HUDEP-2 (cell line): Measurements from ENCODE around the gene ARMC10.
A peak's percentile ranks its signal among the peaks of the same experiment; 100 is the strongest.
"Not testable (repeated sequence)": the region's sequence is repeated elsewhere in the genome, so short reads cannot be mapped to it uniquely, and the experiment has no call there.

Experiments
- DNase-seq, 76 experiments: peaks; one replicate each; lab custom pipeline; 2025; ENCODE audit not compliant: unreplicated experiment in 76 of 76; lab: John Stamatoyannopoulos, UW

The ARMC10 gene

GRCh38 chr7:103074519-103075336 is at the start of gene ARMC10, which contains the start of gene FBXL13:
Gene ARMC10 (plus strand): TSS chr7:103075140. CDS start chr7:103075273, 133 bp downstream.
Gene FBXL13 (minus strand): TSS chr7:103074796.
- peak in 74 of 76 experiments; percentile 41 to 97 (median 88) for DNase-seq

- peak in 31 of 76 experiments; percentile 0 to 71 (median 33) for DNase-seq
Measured at GRCh38 chr7:103025341-103025740, 49.6 kb upstream of the ARMC10 start.

- DNase-seq: no peak
Measured at GRCh38 chr7:103031024-103031423, 43.9 kb upstream of the ARMC10 start.

GRCh38 chr7:103031781-103032180 is 43.2 kb upstream of the ARMC10 start:
- no peak for DNase-seq

- not testable (repeated sequence) for DNase-seq
Measured at GRCh38 chr7:103034318-103034717, 40.6 kb upstream of the ARMC10 start.

GRCh38 chr7:103037476-103037822 is 37.5 kb upstream of the ARMC10 start:
- no peak for DNase-seq

GRCh38 chr7:103037823-103038739 is 36.9 kb upstream of the ARMC10 start:
- peak in 1 of 76 experiments; percentile 3 for DNase-seq

GRCh38 chr7:103041815-103042214 is 33.1 kb upstream of the ARMC10 start:
- not testable (repeated sequence) for DNase-seq

GRCh38 chr7:103048833-103049232 is 26.1 kb upstream of the ARMC10 start:
- no peak for DNase-seq

- no peak for DNase-seq
Measured at GRCh38 chr7:103051519-103051918, 23.4 kb upstream of the ARMC10 start.

- DNase-seq: not testable (repeated sequence)
Measured at GRCh38 chr7:103056006-103056405, 18.9 kb upstream of the ARMC10 start.

- no peak for DNase-seq
Measured at GRCh38 chr7:103058122-103058521, 16.8 kb upstream of the ARMC10 start.

GRCh38 chr7:103059471-103059870 is 15.5 kb upstream of the ARMC10 start:
- no peak for DNase-seq

GRCh38 chr7:103063895-103064294 is 11.0 kb upstream of the ARMC10 start:
- no peak for DNase-seq

- DNase-seq: peak in 43 of 76 experiments; percentile 3 to 49 (median 26)
Measured at GRCh38 chr7:103065667-103066066, 9.3 kb upstream of the ARMC10 start.

GRCh38 chr7:103068414-103069403 is 6.2 kb upstream of the ARMC10 start:
- DNase-seq: no peak

- DNase-seq: no peak
Measured at GRCh38 chr7:103071000-103071399, 3.9 kb upstream of the ARMC10 start.

- peak in 1 of 76 experiments; percentile 41 for DNase-seq
Measured at GRCh38 chr7:103073989-103074518, 886 bp upstream of the ARMC10 start.

- DNase-seq: peak in 24 of 76 experiments; percentile 2 to 55 (median 24)
Measured at GRCh38 chr7:103075337-103075918, 488 bp downstream of the ARMC10 start.
